HG02678 (cell line): ENCODE data around the gene PRR29.

ENCODE experiments used
- ATAC-seq: cut with Tn5 transposase; IDR thresholded peaks from one replicate; pipeline ENCODE4 v1.9.1; 2021; ENCODE audit warnings: mild to moderate bottlenecking, moderate library complexity; ENCODE audit not compliant: unreplicated experiment

The PRR29 gene

DNA sequence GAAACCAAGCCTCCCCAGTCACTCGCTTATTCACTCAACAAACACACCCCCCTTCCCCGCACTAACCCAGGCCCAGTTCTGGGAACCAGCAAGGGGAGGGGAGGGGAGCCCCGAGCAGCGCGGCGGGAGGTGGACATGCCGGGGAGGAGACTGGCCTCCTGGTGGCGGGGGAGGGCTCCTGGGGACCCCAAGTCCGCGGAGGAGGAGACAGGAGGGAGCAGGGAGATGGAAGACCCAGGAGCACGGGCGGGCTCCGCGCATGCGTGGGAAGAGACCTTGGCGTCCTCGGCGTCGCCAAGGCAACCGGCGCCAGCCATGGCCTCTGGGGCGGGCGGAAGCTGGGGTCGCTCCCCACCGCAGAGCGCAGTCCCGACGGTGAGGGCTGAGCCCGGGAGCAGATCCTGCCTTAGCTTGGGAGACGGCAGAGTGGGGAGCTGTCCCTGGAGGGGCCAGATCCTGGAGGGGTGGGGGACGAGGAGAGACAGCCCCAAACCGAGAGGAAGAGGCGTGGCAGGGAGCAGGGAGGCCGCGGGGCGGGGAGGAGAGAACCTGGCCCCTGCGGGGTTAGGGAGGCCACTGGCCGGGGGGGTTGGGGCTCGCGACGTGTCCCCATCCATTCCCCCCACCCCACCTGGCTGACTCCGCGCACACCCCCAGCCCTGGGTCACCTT lies at the start of gene PRR29:
TSS of gene PRR29 (plus strand) at position 302 of the 671 bp plus-strand sequence. CDS start at position 316, 14 bp downstream.
- ATAC-seq, result peak; percentile 64

GRCh38 chr17:63948521-63948920 lies 49.6 kb upstream of the PRR29 start:
- ATAC-seq, result no peak

GRCh38 chr17:63949576-63950250 lies 48.4 kb upstream of the PRR29 start:
- ATAC-seq, result no peak

DNA sequence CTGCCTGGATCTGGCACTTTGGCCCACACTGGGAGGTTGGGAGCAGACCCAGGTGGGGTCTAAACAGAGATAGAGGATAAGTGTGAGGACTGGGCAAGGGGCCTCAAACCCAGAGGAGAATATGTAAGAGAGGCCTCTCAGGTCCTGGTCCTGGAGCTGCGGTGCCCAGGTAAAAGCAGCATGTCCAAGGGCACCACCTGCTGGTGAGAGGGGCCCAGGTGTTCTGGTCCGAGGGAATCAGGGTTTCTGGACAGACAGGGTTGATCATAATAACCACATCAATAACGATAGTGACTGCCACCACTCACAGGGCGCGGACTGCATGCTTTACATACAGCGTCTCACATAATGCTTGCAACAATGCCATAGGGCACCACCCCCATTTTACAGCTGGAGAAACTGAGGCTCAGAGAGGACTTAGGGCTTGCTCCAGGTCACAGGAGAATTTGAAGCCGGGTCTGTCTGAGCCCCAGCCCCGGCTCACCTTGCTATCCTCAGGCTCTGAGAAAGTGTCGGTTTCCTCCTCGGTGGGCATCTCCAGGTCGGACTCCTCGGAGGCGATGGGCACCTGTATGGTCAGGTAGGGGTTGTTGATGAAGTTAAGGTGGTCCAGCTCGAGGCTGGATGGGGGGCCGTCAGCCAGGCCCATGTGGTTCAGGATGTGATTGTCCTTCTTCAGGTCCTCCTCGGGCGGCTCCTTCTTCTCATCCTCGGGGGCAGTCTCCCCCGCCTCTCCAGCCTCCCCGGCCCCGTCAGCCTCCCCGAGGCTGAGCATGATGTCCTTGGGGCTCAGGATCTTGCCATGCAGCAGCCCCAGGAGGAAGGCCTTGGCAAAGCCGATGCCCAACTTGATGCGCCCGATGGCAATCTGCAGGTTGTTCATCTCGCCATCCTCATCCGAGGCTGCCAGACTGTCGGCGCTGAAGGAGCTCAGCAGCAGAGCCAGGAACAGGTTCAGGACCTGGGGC lies 46.9 kb upstream of the PRR29 start:
- ATAC-seq, result no peak

GRCh38 chr17:63954402-63955063 lies 43.6 kb upstream of the PRR29 start:
- no peak for ATAC-seq

DNA sequence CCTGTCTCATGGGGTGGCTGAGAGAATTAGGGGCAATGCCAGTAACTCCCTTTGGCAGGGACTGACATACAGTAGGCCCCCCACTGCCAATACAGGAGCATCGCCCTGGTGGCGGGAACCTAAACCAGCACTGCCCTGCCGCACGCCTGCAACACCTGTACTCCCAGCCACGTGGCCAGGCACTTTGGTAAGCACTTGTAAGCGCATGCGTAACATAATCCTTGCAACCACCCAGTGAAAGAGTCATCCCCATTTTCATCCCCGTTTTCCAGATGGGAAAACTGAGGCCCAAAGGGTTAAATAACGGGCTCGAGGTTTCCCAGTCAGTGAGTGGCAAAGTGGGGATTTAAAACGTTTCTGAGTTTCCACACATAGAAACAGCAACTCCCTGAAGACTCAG lies 42.9 kb upstream of the PRR29 start:
- no peak for ATAC-seq

DNA sequence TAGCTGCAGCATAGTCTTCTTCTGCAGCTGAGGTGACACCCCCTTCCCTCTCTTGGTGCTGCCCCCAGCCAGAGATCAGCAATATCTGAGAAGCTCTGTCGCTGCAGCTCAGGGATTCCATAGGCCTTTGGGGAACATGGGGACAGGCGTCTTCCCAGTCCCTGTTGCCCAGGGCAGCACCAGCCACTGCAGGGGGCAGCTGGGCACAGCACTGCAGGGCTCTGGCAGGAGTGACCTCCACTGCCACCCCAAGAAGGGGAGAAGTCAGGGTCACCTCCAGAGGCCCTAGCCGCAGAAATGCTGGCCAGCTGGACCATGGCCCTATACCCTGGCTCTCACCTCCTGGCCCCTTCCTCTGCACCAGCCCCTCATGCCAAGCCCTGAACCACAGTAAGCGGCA lies 42.4 kb upstream of the PRR29 start:
- ATAC-seq, result no peak

DNA sequence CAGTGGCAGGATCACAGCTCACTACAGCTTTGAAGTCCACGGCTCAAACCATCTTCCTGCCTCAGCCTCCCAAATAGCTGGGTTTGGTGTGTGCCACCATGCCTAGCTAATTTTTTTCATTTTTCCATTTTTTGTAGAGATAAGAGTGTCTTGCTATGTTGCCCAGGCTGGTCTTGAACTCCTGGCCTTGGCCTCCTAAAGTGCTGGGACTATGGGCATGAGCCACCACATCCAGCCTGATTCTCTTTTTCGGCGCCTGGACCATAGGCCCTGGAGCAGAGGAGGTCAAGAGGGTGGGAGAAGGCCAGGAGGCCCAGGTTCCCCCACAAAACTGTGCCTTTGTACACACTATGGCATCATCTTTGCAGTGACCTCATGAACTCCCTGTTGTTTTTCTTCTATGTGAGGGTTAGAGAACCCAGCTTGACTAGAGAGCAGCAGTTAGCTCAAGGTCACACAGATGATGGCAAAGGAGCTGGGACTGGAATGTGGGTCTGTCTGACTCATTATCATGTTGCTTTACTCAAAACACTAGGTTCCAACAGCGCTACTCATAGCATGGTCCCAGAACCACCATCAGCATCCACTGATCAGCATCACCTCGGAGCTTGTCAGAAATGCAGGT lies 41.7 kb upstream of the PRR29 start:
- no peak for ATAC-seq

DNA sequence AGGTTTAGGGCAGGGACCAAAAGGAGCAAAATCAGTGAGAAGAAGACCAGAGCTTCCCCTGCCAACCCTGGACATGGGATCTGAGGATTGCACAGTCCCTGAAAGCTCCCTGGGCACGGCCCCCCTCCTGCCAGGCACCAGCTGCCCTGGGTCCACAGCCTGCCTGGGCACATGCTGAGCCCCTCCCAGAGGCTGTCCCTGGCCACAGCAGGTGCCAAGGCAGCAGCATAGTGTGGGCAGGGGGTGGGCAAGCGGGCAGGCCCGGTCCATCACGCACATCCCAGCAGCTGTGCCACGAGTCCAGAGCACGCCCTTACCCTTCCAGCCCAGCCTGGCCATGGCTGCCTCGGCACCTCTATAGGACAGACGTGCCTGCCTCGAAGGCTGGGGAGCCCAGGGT lies 38.1 kb upstream of the PRR29 start:
- ATAC-seq, result no peak

DNA sequence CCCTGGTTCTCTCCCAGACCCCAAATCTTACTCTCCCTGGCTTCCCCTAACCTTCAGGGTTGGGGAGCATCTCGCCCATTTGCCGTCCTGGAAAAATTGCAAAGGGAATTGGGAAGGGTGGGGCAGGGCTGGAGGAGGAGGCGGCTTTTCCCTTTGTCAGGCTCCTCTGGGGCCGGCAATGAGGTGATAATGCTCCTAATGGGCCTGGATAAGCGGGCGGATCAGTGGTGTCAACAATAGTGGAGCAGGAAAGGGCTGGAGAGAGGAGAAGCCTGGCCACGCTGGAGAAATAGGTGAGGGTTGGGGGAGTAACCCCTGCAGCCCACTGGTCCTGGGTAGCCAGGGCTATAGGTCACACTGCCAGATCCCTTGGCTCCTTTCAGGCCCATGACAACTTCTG lies 37.7 kb upstream of the PRR29 start:
- ATAC-seq, result no peak

GRCh38 chr17:63961355-63962212 lies 36.6 kb upstream of the PRR29 start:
- ATAC-seq, result no peak

- ATAC-seq, result no peak
Observed at GRCh38 chr17:63962298-63962744, 35.8 kb upstream of the PRR29 start.

DNA sequence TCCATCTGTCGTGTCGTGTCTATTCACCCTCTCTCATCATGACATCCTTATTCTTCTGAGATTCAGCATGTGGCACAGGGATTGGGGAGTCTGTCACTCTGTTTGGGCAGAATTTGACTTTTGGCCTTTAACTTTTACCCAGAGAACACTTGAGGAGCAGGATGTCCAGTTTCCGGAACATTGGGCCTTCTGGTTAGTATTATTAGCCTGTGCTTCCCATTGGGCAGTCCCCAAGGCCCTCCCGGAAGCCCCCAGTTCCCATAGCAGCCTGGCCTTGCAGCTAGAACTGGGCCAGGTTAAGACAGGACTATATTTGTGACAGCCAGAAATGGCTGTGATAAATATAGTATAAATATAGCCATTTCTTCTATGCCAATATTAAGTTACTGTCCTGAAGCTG lies 35.0 kb upstream of the PRR29 start:
- no peak for ATAC-seq

DNA sequence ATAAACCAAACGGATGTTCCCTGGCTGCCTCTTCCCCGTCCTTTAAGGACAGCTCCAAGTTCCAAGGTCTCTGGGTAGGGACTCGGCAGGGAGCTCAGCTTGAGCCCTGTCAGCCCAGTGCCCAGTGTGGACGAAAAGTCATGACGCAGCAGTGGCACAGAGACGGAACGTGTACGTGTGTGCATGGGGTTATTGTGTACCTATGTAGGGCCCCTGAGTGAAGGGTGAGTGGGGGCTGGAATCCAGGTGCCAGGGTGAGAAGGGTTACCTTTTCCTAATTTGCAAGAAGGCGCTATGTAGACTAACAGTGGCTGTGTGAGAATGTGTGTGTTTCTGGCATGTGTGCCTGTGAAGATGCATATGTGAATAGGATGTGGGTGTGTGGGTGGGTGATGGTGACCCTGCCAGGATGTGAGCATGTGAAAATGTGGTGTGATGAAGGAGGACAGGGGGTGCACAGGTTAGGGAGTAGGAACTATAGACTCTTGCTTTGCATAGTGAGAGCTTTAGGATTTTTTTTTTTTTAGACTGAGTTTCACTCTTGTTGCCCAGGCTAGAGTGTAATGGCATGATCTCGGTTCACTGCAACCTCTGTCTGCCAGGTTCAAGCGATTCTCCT lies 31.4 kb upstream of the PRR29 start:
- ATAC-seq, result peak; percentile 53

GRCh38 chr17:63967953-63968352 lies 30.2 kb upstream of the PRR29 start:
- ATAC-seq, result no peak

- ATAC-seq, result no peak
Observed at GRCh38 chr17:63969278-63969677, 28.9 kb upstream of the PRR29 start.

GRCh38 chr17:63972796-63973195 lies 25.4 kb upstream of the PRR29 start, which contains the start of gene SCN4A:
TSS of gene SCN4A (minus strand) at chr17:63972918. CDS start at chr17:63972841, 77 bp downstream.
- ATAC-seq, result no peak

- no peak for ATAC-seq
Observed at GRCh38 chr17:63973247-63973646, 24.9 kb upstream of the PRR29 start.
